SHP77 treated with DMSO at 0.1 percent for 48 hours (cell line): ENCODE results near the gene ZMPSTE24.

Experiments used
- DNase-seq: peaks from one replicate; lab custom pipeline; 2025; lab: John Stamatoyannopoulos, UW

Gene ZMPSTE24

DNA sequence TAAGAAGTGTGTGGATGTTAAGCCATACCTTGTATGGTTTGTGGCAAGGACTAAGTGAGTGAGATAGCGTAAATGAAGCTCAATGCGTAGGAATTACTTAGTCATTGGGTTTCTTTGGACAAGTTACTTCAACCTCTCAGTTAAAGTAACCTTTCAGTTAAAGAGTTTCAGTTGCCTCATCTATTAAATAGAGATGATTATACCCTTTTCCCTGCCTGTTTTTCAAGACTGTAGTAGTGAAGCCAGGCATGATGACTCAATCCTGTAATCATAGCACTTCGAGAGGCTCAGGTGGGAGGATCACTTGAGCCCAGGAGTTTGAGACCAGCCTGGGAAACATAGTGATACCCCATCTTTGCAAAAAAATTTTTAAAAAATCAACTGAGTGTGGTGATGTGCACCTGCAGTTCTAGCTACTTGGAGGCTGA lies 6.3 kb downstream of the ZMPSTE24 start:
- DNase-seq, result no peak

DNA sequence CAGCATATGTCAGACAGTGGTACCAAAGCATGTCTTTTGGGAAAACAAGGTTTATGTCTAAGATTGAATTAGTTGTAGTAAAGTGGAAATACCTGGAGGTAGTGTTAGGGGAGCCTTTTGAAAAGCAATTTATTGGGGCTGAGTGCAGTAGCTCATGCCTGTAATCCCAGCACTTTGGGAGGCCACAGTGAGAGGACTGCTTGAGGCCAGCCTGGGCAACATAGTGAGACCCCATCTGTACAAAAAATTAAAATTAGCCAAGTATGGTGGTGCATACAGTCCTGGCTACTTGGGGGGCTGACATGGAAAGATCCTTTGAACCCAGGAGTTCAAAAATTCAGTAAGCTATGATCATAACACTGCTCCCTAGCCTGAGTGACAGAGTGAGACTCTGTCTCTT lies 7.3 kb downstream of the ZMPSTE24 start:
- no peak for DNase-seq

DNA sequence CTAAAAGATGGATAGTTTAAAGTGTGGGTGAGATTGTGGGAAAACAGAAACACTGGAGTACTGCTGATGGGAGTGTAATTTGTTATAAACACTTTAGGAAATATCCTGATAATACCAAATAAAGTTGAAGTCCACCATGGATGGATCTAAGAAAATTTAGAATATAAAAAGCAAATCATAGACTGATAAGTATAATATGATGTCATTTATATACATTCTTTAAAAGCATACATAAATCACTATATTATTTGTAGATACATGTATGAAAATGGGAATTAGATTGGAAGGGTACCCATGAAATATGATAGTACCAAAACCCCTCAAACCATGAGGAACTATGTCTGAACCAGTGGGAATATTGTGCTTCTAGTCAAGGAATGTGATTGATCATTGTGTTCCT lies 7.9 kb downstream of the ZMPSTE24 start:
- no peak for DNase-seq

DNA sequence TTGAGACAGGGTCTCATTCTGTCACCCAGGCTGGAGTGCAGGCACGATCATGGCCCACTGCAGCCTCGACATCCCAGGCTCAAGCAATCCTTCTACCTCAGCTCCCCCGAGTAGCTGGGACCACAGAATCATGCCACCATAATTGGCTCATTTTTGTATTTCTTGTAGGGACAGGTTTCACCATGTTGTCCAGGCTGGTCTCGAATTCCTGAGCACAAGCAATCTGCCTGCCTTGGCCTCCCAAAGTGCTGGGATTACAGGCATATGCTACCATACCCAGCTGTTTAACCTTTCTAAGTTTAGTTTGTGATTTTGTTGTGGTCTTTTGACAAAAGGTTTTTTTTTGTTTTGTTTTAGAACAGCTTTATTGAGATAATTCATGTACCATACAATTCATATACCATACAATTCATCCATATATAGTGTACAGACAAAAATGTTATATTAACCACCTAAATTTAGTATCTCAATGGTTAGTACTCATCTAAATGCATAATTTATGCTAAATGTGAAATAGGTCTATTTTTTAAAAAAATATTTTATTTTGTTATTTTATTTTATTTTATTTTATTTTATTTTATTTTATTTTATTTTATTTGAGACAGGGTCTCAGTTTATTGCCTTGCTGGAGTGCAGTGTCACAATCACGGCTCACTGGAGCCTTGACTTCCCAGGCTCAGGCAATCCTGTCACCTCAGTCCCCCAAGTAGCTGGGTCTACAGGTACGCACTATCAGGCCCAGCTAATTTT lies 8.9 kb downstream of the ZMPSTE24 start:
- DNase-seq, result no peak

DNA sequence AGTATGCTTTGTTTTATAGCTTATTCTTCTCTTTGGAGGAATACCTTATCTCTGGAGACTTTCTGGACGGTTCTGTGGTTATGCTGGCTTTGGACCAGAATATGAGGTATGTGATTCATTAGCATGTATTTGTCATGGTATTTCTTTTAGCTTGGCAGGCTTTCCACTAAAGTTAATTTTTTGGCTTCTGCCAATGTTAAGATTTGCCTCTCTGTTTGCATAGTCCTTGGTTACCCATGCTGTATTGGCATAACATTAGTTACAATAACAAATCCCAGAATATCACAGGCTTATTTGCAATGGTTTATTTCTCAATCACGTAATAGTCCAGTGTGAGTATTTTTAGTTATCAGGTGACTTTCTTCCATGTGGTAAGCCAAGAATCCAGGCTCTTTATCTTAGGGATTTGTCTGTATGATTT lies 9.7 kb downstream of the ZMPSTE24 start:
- no peak for DNase-seq

DNA sequence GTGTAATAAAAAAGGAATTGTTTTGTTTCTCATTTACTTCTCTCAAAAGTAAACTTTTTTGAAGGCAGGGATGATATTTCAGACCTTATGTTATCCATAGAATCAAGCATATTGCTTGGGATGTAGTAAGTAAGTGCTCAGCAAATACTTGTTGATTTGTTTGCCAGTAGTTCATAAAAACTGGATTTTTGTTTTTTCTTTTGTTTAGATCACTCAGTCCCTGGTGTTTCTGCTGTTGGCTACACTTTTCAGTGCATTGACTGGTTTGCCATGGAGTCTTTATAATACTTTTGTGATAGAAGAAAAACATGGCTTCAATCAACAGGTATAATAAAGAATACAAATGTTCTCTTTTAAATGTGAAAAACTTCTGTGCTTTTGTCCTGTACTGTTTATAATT lies 10.2 kb downstream of the ZMPSTE24 start:
- DNase-seq, result no peak

DNA sequence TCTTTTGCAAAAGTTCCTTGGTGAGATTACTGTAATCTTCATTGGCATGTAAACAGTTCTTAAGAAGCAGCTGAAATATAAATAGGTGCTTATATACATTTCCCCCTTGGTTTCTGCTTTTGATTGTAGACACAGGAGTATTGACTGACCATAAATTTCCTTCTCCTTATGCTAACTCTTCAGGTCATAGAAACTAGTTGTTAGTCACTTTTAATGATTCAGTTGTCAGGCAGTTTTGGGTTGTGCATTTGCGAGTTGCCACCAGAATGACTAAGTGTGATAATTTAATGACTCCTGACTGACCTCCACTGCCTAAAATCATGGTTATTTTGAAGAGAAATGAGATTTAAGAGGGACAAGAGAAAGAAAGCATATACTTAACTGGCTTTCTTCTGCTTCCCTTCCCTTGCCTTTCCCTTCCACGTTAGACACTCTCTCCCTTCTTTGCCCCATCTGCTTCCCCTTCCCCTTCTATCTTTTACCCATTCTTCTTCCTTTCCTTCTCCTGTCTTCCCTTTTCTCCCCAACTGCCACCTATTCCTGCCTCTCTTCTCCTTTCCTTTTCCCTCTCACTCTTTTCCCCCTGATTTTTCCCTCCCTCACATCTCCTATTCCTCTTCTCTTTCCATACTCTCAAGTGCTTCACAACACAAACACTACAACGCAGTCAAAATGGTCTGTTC lies 12.3 kb downstream of the ZMPSTE24 start:
- no peak for DNase-seq

DNA sequence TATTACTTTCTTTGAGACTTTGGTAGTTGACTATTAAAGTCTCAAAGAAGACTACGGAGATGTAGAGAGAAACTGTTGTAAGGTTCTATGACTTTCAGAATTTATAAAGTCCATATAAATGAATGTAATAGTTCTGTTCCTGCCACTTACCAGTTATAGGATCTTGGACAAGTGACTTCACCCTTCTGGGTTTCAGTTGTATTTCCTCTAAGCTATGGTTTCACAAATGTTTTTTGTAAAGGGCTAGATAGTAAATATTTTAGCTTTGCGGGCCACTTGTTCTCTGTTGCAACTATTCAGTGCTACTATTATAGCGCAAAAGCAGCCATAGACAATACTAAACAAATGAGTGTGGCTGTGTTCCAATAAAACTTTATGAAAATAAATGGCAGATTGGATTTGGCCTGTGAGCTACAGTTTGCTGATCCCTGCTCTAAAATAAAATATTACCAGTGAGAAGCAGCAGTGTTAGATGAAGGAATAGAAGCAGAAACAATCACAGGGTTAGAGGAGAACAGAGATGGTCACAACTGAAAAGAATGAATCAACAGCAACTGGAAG lies 14.7 kb downstream of the ZMPSTE24 start:
- no peak for DNase-seq

DNA sequence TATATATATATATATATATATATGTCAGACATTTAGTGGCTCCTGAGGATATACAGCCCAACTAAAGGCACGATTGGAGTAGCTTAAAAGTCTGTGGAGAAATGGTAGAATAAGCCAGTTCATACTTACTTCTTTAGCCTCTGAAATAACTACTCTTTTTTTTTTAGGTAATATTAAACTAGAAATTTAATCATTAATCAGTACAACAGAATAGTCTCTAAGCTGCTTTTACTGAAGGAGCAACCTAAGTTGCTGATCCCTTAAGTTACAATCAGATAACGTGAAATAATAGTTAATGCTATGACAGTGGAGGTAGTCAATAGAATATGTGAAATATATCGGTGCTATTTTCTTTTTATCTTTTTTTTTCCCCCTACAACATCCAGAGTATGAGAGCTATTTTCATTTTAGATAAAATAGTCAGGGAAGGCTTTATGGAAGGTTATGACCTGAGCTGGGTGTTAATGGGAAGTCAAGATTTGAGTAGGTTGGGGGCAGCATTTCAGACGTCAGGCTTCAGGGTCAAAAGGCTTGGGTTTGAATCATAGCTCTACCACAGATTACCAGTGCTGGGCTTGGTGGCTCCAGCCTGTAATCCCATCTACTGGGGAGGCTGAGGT lies 15.6 kb downstream of the ZMPSTE24 start:
- no peak for DNase-seq

DNA sequence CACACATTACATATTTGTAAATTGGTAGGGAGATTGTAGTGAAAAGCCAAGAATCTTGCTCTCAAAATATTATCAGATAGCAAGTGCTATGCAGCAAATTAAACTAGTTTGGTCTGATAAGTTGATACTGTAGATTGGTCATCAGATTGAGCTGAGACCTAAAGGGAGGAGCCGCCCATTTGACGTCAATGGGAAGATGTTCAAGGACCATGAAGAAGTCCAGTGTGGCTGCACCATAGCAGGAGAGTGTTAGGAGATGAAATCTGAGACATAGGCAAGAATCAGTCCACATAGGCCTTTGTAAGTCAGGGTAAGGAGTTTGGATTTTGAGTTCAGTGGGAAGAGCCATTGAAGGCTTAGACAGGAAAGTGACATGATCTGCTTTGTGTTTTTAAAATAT lies 16.3 kb downstream of the ZMPSTE24 start:
- DNase-seq, result no peak

DNA sequence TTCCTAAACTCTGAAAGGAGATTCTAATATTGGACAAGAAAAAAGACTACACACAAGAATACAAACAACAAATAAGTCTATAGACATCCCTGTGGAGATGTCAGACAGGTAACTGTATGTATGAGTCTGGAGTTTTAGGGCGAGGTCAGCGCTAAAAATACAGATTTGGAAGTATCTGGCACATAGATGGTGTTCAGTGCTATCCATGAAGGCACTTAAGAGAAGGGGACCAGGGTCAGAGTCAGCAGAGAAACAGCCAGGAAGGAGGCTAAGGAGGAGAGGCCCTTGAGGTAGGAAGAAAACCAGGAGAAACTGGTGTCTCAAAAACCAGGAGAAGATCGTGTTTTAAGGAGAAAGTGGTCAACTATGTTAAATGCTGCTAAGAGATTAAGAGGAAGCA lies 18.1 kb downstream of the ZMPSTE24 start:
- no peak for DNase-seq

DNA sequence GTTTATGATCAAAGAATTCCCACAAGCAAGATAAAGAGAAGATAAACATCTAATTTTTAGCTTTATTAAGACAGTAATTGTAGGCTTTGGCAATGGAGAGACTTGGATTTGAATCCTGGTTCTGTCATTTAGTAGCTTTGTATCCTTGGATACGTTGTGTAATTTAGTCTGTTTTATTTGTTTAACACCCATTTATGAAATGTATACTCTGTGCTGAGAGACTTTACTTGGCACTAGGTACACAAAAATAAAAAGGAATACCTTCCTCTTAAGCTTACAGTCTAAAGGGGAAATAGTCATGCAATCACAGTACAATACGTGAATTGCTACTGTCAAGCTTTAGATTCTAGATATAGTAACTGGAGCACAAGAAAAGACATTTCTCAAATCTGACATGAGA lies 23.8 kb downstream of the ZMPSTE24 start:
- DNase-seq, result no peak

DNA sequence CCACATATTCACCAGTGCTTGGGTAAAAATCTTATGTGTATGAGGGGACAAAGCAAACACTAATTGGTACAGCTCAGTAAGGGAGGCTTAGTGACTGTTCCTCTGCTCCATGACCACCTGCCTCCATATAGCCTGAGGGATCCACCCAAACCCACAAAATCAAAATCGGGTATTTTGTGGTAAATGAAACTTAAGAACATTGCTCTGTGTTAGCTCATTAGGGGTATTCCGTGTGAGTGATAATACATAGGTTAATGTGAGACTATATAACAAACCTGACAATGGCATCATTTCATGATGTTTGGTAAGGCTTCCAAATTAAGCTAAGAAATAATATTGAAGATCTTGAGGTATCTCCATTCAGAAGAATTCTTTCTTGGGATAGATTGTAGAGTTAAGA lies 33.3 kb downstream of the ZMPSTE24 start:
- no peak for DNase-seq

DNA sequence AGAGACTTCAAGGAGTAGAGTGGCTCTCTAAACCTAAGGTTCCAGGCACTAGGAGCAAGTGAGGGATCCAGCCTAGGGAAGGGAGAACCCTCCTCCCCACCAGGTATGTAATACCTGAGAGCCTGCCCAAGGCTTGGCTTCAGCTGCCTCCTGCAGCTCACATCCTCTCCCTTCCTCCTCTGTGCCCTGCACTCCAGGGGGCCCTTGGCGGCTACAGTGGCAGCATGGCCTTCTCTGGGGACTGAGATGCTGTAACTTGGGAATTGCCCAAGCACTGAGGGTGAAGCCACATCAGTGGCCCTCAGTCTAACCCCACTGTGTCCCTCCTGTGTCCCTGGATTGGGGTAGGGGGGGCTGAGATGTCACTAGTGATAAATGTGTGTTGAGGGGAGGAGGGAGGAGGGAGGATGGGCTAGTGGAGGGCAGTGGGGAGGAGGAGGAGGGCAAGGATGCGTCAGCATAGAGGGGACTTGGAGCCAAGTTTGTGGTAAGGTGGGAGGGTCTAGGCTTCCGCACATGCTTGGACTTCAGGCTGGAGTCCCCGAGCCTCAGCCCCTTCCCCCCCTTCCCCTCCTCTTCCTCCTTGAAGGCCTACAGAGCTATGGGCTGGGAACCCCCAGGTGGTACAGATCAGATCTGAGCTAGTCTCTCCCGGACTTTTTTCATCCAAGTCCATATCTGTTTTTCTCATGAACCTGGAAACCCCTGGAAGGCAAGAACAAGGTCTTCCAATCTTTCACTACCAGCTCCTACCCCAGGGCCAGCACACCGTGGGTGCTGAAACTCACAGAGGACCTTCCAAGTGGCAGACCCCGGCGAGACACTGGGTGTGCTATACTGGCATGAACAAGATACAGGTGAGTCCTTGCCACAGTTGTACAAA lies 41.6 kb downstream of the ZMPSTE24 start:
- DNase-seq, result no peak

DNA sequence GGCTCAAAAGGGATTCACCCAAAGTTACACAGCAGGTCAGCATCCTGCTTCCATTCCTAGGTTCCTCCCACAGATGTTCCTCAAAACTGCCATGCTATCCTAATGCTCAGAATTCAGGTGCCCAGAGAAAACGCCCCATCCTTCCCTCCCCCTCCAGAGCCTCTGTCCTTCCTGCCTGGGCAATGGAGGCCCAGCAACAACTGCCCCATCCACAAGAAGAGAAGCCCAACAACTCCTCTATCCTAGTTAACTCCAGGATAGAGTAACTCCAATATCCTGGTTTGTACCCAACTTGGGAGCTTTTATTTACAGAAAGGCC lies 42.2 kb downstream of the ZMPSTE24 start:
- DNase-seq, result no peak

DNA sequence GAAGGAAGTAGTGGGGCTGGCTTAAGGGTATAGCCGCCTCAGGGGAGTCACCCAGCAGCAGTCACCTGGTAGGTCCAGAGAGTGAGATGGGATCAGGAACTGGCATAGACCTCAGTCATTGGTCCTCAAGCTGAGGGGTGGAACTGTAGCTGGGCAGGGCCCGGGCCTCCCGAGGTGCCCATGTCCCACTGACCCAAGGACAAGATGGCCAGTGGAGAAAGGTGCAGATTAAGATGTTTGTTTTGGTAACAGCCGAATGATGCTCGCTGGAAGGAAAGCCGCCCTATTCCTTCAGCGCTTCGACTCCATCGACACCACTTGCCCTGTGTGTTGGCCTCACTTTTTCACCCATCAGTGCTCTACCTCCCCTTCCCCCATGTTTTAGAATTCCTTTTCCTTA lies 42.6 kb downstream of the ZMPSTE24 start:
- no peak for DNase-seq

DNA sequence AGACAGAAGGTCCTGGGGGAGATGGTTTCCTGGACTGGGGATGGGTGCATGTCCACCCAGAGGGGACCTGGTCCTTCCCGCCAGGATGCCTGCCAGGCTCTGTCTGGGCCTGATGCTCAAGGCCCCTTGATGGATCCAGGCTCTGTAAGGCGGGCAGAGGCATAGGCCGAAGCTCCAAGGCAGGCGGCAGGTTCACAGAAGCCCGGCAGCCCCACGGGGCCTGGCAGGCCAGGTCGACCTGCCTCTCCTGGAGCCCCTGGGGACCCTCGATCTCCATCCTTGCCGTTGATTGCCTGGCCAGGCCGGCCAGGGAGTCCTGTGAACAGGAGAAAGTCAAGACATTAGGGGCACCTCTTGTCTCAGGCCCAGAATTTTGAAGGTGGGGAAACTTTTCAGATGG lies 43.0 kb downstream of the ZMPSTE24 start:
- DNase-seq, result no peak

DNA sequence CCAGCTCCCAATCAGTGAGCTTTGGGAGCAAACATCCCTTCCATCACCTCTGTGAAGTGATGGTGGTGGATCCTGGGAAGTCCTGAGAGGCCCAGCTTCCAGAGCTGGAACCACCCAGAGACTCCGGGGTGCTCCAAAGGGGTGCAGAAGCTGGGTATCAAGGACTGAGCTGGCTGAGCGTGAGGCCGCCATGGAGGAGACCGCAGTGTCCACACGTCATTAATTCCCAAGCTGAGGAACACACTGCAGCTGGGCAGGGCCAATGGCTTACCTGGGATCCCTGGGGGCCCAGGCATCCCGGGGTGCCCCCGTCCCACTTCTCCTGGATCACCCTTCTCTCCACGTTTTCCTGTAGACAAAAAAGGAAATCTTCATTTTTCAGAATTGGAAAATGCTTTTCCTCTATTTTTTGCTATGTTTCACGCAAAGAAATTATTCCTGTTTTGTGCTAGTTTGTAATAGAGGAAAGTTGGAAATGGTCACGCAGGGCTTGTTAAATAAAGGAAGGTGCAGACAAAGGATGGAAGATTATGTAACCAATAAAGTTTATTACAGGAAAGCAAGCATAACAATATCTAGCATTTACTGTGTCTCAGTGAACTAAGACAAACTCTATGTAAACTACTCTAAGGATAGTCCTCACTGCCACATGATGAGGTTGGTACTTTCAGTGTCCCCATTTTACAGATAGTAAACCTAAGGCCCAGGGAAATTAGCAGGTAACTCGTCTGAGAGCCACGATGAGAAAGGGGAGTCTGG lies 43.7 kb downstream of the ZMPSTE24 start:
- DNase-seq, result no peak

DNA sequence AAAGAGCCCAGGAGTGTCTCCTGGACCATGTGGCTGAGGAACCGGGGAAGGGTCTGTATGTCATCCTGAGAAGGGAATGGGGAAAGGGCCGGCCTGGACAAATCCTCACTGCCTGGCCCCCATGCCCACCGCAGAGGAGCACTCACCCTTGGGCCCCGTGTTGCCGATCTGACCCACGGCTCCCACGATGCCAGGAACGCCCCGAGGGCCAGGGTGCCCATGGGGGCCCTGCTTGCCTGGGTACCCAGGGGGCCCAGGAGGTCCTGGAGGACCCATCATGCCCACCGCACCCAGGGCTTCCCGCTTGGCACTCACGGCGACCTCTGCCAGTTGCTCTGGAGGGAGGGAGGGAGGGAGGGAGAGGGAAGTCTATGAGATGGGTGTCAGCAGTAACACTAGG lies 44.4 kb downstream of the ZMPSTE24 start:
- DNase-seq, result no peak

DNA sequence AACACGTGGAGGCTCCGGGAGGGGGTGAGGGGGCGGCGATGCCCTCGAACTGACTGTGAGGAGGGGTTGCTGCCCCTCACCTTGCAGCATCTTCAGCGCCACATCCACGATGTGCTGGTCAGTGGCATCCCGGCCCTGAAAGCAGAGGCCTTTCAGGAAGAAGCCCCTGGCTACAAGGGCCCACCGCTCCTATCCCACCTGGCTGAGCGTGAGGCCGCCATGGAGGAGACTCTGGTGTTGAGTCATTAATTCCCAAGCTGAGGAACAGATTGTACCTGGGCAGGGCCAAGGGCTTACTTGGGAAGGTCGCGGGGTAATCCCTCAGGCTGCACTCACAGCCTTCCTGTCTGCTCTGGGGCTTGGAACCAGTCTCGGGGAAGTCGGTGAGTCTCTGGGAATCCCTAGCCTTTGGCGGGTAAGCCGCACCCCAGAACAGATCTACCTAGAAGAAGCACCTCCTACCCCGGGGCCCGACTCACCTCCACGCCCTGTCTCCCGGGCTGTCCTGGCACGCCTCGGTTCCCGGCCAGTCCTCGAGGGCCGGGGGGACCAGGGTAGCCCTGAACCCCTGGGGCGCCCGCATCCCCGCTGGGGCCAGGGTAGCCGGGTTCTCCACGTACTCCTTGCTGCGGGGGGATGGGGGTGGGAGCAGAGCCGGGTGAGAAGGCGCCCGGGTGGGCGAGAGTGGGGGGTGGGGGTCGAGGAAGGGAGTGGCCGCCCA lies 45.2 kb downstream of the ZMPSTE24 start:
- DNase-seq, result no peak

DNA sequence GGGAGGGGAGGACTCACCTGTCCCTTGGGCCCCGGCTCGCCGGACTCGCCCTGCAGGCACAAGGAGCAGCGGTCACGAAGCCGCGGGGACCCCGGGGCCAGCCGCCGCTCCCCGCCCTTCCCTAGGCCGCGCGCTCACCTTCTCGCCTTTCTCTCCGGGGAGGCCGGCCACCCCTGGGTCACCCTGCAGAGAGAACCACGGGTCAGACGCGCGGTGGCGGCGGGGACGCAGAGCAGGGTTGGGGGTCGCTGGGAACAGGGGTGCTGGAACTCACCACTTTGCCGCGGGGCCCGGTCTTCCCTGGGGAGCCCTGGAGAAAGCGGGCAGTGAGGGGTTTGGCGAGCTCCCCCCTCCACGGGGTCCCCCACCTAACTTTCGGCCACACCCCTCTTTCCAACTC lies 45.8 kb downstream of the ZMPSTE24 start:
- DNase-seq, result no peak
